ENCODE data around the gene RTN4.

Gene RTN4, protein sequence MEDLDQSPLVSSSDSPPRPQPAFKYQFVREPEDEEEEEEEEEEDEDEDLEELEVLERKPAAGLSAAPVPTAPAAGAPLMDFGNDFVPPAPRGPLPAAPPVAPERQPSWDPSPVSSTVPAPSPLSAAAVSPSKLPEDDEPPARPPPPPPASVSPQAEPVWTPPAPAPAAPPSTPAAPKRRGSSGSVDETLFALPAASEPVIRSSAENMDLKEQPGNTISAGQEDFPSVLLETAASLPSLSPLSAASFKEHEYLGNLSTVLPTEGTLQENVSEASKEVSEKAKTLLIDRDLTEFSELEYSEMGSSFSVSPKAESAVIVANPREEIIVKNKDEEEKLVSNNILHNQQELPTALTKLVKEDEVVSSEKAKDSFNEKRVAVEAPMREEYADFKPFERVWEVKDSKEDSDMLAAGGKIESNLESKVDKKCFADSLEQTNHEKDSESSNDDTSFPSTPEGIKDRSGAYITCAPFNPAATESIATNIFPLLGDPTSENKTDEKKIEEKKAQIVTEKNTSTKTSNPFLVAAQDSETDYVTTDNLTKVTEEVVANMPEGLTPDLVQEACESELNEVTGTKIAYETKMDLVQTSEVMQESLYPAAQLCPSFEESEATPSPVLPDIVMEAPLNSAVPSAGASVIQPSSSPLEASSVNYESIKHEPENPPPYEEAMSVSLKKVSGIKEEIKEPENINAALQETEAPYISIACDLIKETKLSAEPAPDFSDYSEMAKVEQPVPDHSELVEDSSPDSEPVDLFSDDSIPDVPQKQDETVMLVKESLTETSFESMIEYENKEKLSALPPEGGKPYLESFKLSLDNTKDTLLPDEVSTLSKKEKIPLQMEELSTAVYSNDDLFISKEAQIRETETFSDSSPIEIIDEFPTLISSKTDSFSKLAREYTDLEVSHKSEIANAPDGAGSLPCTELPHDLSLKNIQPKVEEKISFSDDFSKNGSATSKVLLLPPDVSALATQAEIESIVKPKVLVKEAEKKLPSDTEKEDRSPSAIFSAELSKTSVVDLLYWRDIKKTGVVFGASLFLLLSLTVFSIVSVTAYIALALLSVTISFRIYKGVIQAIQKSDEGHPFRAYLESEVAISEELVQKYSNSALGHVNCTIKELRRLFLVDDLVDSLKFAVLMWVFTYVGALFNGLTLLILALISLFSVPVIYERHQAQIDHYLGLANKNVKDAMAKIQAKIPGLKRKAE

DNA sequence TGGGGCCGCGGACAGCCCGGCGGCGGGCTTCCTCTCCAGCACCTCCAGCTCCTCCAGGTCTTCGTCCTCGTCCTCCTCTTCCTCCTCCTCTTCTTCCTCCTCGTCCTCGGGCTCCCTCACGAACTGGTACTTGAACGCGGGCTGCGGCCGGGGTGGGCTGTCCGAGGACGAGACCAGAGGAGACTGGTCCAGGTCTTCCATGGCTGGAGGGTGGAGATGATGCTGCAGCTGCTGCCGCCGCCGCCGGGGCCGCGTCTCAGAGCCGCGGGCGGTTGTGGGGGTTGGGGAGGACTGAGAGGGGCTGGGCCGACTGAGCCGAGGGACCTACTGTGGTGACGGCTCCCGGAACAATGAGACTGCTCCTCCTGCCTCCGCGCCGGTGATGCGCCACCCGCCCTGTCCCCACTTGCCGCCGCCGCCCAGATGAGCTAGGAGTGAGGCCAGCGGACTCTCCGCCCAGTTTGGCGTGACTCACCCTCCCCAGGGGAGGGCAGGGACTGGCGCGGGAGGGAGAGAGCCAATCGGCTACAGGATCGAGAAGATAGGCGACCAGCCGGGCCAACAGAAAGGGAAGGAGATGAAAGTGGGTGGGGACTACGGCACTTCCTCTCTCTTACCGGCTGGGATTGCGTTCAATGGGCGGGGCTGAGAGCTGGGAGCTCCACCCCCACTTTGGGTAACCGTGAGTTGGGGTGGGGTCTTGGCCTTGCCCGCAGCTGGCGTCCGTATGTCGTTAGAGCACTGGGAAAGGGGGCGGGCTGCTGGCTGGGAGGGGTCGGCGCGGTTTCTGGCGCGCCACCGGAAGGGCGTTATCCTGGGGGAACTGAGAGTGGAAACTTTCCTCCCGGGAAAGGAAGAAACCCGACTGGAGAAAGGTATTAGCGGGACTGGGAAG is at the start of gene RTN4:
Gene RTN4, minus strand, starts transcription at position 352 of the 895 bp plus-strand sequence. Its CDS starts 151 bp downstream, at position 201.
- ChIA-PET POLR2A (interaction anchor here (0.6 to 4.2 kb wide), 22 partner anchors 8 to 182 kb away, joined by 3 to 40 read pairs (median 5); partner anchors contain the start of genes CLHC1 and RPS27A), CTCF (interaction anchor here (0.8 to 1.4 kb wide), 4 partner anchors 24 to 125 kb away, joined by 3 to 5 read pairs (median 4); no protein-coding TSS in a partner anchor)
- peak; percentile 93 for DNase-seq (ENCODE audit: extremely low spot score)
- TF ChIP-seq FOXK2 (IDR thresholded peaks at IDR 0.05) (no peak), L3MBTL2 (conservative IDR thresholded peaks at IDR 0.05) (no peak), BHLHE40 (IDR thresholded peaks at IDR 0.05; ENCODE audit: borderline replicate concordance) (no peak), TARDBP (IDR thresholded peaks at IDR 0.05) (no peak), HDGF (IDR thresholded peaks at IDR 0.05; ENCODE audit: borderline replicate concordance) (peak; percentile 54; the same call in 1 of the 2 replicates), NFRKB (IDR thresholded peaks at IDR 0.05) (no peak), SP1 (IDR thresholded peaks at IDR 0.05) (0 out of 2 replicates have a peak, but pooled peaks have one; percentile 37), FOXA1 (IDR thresholded peaks at IDR 0.05) (no peak), ARNT (IDR thresholded peaks at IDR 0.05) (no peak), LEF1 (IDR thresholded peaks at IDR 0.05; ENCODE audit: borderline replicate concordance) (no peak), CTBP1 (IDR thresholded peaks at IDR 0.05; ENCODE audit: borderline replicate concordance) (peak; percentile 73), ELF4 (IDR thresholded peaks at IDR 0.05) (no peak)
- TF ChIP-seq, protein P1, sequence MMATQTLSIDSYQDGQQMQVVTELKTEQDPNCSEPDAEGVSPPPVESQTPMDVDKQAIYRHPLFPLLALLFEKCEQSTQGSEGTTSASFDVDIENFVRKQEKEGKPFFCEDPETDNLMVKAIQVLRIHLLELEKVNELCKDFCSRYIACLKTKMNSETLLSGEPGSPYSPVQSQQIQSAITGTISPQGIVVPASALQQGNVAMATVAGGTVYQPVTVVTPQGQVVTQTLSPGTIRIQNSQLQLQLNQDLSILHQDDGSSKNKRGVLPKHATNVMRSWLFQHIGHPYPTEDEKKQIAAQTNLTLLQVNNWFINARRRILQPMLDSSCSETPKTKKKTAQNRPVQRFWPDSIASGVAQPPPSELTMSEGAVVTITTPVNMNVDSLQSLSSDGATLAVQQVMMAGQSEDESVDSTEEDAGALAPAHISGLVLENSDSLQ (IDR thresholded peaks at IDR 0.05) = peak; percentile 99

DNA sequence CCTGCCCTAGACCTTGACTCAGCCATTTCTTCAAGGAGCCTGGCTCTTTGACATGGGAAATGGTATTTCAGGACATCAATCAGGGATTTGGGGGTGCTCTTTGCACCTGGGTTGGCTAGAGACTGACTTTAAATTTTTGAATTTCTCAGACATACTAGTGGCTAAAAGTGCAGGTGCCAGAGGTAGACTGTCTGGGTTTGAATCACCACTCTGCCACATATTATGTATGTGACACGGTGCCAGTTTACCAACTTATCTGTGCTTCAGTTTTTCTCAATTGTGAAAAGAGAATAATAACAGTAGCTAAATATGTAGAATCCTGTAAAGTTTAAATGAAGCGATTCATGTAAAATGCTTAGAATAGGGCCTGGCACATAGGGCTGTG is 49.2 kb upstream of the RTN4 start:
- CTCF ChIA-PET = no interaction called here
- POLR2A ChIA-PET = interaction anchor here (2.5 kb wide), 1 partner anchor 12 kb away, joined by 9 read pairs; no protein-coding TSS in a partner anchor
- DNase-seq (ENCODE audit: extremely low spot score) = no peak
- TF ChIP-seq LEF1 (IDR thresholded peaks at IDR 0.05; ENCODE audit: borderline replicate concordance) (no peak), ZNF384 (IDR thresholded peaks at IDR 0.05) (no peak), CTBP1 (IDR thresholded peaks at IDR 0.05; ENCODE audit: borderline replicate concordance) (no peak), FOXK2 (IDR thresholded peaks at IDR 0.05) (no peak), SUZ12 (IDR thresholded peaks at IDR 0.05) (no peak), BHLHE40 (IDR thresholded peaks at IDR 0.05; ENCODE audit: borderline replicate concordance) (no peak), ARNT (IDR thresholded peaks at IDR 0.05) (no peak), SP1 (IDR thresholded peaks at IDR 0.05) (no peak), FOXA1 (IDR thresholded peaks at IDR 0.05) (no peak), TARDBP (IDR thresholded peaks at IDR 0.05) (no peak), NFRKB (IDR thresholded peaks at IDR 0.05) (no peak), ELF4 (IDR thresholded peaks at IDR 0.05) (no peak), HDGF (IDR thresholded peaks at IDR 0.05; ENCODE audit: borderline replicate concordance) (no peak), L3MBTL2 (conservative IDR thresholded peaks at IDR 0.05) (no peak), FOXM1 (IDR thresholded peaks at IDR 0.05; ENCODE audit: borderline replicate concordance) (no peak)
- TF ChIP-seq, protein P1 (IDR thresholded peaks at IDR 0.05) = no peak

DNA sequence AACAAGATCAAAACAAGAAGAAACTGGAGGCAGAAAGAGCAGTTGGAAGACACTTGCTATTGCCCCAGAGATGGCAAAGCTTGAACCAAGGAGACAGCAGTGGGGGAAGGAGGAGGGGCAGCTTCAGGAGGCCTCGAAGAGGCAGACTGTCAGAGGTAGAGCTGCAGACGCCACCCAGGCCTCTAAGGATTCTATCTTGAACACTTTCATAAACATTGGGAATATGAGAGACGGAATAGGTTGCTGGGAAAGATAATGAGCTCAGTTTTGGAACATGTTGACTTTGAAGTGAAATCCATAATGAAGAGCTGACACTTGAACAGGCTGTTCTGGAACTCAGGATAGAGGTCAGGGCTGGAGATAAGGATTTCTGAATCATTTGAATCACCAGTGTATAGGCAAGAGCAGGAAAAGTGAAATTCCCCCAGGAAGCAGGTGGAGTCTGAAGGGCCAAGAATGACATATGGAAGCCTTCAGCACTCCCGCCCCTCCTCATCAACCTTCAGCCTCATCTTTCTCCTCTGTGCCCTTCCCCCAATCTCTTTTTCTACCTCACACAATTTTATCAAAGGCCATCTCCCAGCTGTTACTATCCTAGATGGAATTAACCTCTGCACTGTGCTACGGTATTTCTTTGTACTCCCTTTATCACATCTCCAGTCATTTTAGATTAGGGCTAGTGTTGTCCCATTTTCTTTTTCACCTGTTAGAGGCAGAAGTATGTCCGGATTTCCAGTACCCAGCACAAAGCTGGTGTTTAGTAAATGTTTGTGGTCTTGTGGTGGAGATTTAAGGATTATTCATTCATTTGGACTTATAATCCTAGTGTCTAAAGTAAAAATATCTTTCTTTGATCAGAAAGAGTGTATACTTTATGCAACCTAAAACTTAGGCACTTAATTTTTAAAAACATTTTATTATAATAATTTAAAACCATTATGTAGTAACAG is 47.5 kb upstream of the RTN4 start:
- TF ChIP-seq FOXM1 (IDR thresholded peaks at IDR 0.05; ENCODE audit: borderline replicate concordance) (no peak), TARDBP (IDR thresholded peaks at IDR 0.05) (no peak), CTBP1 (IDR thresholded peaks at IDR 0.05; ENCODE audit: borderline replicate concordance) (no peak), BHLHE40 (IDR thresholded peaks at IDR 0.05; ENCODE audit: borderline replicate concordance) (no peak), FOXK2 (IDR thresholded peaks at IDR 0.05) (no peak), ARNT (IDR thresholded peaks at IDR 0.05) (no peak), ELF4 (IDR thresholded peaks at IDR 0.05) (no peak), HDGF (IDR thresholded peaks at IDR 0.05; ENCODE audit: borderline replicate concordance) (no peak), LEF1 (IDR thresholded peaks at IDR 0.05; ENCODE audit: borderline replicate concordance) (no peak), SP1 (IDR thresholded peaks at IDR 0.05) (no peak), L3MBTL2 (conservative IDR thresholded peaks at IDR 0.05) (no peak), SUZ12 (IDR thresholded peaks at IDR 0.05) (no peak)
- TF ChIP-seq, protein P1 (IDR thresholded peaks at IDR 0.05) = no peak
- ChIA-PET POLR2A (interaction anchor here (0.7 to 1.6 kb wide), 5 partner anchors 10 to 171 kb away, joined by 3 to 8 read pairs (median 3); partner anchors contain the start of gene RTN4), CTCF (no interaction called here)
- no peak for DNase-seq (ENCODE audit: extremely low spot score)

Measured in HEK293T (cell line).